Left forelimb (tissue), 1 donor: ENCODE data around the gene XPO6.

Experiments used
- DNase-seq: peaks from one replicate; pipeline ENCODE4 v3.0.0-alpha.2; 2018; ENCODE audit warnings: low spot score

The XPO6 gene

GRCh38 chr16:28089205-28089991, 122.4 kb downstream of the XPO6 start:
- no peak for DNase-seq

GRCh38 chr16:28087675-28088300, 124.0 kb downstream of the XPO6 start:
- no peak for DNase-seq

GRCh38 chr16:28087140-28087660, 124.6 kb downstream of the XPO6 start:
- DNase-seq, result no peak

- no peak for DNase-seq
Measured at GRCh38 chr16:28086186-28087139, 125.3 kb downstream of the XPO6 start.

- no peak for DNase-seq
Measured at GRCh38 chr16:28085389-28086171, 126.2 kb downstream of the XPO6 start.

- no peak for DNase-seq
Measured at GRCh38 chr16:28084209-28084608, 127.6 kb downstream of the XPO6 start.

- DNase-seq, result no peak
Measured at GRCh38 chr16:28082624-28083023, 129.1 kb downstream of the XPO6 start.

GRCh38 chr16:28081391-28081968, 130.3 kb downstream of the XPO6 start:
- DNase-seq, result no peak

- DNase-seq, result no peak
Measured at GRCh38 chr16:28078261-28078660, 133.5 kb downstream of the XPO6 start.

GRCh38 chr16:28073836-28074235, 137.9 kb downstream of the XPO6 start:
- DNase-seq, result no peak

GRCh38 chr16:28072087-28072486, 139.7 kb downstream of the XPO6 start:
- DNase-seq, result no peak

- no peak for DNase-seq
Measured at GRCh38 chr16:28069971-28070794, 141.6 kb downstream of the XPO6 start.

GRCh38 chr16:28068976-28069375, 142.8 kb downstream of the XPO6 start:
- no peak for DNase-seq

GRCh38 chr16:28067604-28068379, 144.0 kb downstream of the XPO6 start:
- no peak for DNase-seq

GRCh38 chr16:28064706-28065249, 147.0 kb downstream of the XPO6 start:
- DNase-seq, result no peak

GRCh38 chr16:28064150-28064549, 147.6 kb downstream of the XPO6 start:
- no peak for DNase-seq

- DNase-seq, result no peak
Measured at GRCh38 chr16:28063591-28064061, 148.1 kb downstream of the XPO6 start, which contains the start of gene GSG1L. GSG1L (minus strand) TSS chr16:28063714; CDS start chr16:28063424, 290 bp downstream.

- no peak for DNase-seq
Measured at GRCh38 chr16:28062847-28063521, 148.8 kb downstream of the XPO6 start.
